ENCODE results near the gene CTXN3.

DNA sequence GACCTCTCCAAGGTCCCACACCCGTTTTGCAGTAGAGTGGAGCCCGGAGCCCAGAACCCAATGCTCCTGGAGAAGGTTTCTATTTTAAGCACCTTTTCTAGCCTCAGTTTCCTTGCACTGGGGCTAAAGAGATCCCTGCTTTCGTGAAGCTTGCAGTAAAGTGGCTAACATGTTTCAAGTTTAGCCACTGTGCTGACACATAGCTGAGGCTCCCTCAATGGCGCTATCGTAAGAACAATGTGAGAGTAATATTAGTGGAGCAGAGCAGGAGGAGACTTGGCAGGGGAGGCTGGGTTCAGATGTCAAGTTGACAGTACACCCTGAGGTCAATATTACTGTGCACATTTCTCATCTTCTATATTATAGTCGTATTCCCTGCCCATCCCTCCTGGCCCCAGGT lies 7.9 kb downstream of the CTXN3 start:
- TF ChIP-seq, protein P1, sequence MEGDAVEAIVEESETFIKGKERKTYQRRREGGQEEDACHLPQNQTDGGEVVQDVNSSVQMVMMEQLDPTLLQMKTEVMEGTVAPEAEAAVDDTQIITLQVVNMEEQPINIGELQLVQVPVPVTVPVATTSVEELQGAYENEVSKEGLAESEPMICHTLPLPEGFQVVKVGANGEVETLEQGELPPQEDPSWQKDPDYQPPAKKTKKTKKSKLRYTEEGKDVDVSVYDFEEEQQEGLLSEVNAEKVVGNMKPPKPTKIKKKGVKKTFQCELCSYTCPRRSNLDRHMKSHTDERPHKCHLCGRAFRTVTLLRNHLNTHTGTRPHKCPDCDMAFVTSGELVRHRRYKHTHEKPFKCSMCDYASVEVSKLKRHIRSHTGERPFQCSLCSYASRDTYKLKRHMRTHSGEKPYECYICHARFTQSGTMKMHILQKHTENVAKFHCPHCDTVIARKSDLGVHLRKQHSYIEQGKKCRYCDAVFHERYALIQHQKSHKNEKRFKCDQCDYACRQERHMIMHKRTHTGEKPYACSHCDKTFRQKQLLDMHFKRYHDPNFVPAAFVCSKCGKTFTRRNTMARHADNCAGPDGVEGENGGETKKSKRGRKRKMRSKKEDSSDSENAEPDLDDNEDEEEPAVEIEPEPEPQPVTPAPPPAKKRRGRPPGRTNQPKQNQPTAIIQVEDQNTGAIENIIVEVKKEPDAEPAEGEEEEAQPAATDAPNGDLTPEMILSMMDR (IDR thresholded peaks at IDR 0.05) = no peak
- TF ChIP-seq POLR2AphosphoS5 (IDR thresholded peaks at IDR 0.05; ENCODE audit: low read depth, low read length) (no peak), SIN3A (IDR thresholded peaks at IDR 0.05; ENCODE audit: borderline replicate concordance, insufficient read depth, low read depth, low read length) (no peak), TCF7L2 (IDR thresholded peaks at IDR 0.05; ENCODE audit: low read depth, low read length) (no peak)
- TF ChIP-seq, protein P2, sequence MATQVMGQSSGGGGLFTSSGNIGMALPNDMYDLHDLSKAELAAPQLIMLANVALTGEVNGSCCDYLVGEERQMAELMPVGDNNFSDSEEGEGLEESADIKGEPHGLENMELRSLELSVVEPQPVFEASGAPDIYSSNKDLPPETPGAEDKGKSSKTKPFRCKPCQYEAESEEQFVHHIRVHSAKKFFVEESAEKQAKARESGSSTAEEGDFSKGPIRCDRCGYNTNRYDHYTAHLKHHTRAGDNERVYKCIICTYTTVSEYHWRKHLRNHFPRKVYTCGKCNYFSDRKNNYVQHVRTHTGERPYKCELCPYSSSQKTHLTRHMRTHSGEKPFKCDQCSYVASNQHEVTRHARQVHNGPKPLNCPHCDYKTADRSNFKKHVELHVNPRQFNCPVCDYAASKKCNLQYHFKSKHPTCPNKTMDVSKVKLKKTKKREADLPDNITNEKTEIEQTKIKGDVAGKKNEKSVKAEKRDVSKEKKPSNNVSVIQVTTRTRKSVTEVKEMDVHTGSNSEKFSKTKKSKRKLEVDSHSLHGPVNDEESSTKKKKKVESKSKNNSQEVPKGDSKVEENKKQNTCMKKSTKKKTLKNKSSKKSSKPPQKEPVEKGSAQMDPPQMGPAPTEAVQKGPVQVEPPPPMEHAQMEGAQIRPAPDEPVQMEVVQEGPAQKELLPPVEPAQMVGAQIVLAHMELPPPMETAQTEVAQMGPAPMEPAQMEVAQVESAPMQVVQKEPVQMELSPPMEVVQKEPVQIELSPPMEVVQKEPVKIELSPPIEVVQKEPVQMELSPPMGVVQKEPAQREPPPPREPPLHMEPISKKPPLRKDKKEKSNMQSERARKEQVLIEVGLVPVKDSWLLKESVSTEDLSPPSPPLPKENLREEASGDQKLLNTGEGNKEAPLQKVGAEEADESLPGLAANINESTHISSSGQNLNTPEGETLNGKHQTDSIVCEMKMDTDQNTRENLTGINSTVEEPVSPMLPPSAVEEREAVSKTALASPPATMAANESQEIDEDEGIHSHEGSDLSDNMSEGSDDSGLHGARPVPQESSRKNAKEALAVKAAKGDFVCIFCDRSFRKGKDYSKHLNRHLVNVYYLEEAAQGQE (IDR thresholded peaks at IDR 0.05; ENCODE audit: insufficient read depth in 1 of 2, low read depth in 2 of 2, low read length in 1 of 2) = no peak

All from Panc1 (cell line).